Chondrocyte (in vitro differentiated cells): Measurements from ENCODE around the gene NASP. TPM values are rescaled to one million over a fixed set of nuclear protein-coding genes. Genes with fewer than 3 reads are reported as not detected.

Experiments
- DNase-seq: peaks from one replicate; pipeline ENCODE4 v3.0.0; 2021; ENCODE audit warnings: mixed read lengths, low spot score
- H3K27ac Mint-ChIP-seq: one replicate; pipeline ENCODE4 v1.8.0; 2021; ENCODE audit warnings: mild to moderate bottlenecking, moderate library complexity, mixed read lengths; ENCODE audit not compliant: unreplicated experiment
- H3K27me3 Mint-ChIP-seq: 2 replicates; pipeline ENCODE4 v1.8.0; 2021; ENCODE audit warnings: low read depth, mixed read lengths
- H3K36me3 Mint-ChIP-seq: 2 replicates; pipeline ENCODE4 v1.8.0; 2021; ENCODE audit warnings: low read depth, mixed read lengths
- H3K4me1 Mint-ChIP-seq: 2 replicates; pipeline ENCODE4 v1.8.0; 2021; ENCODE audit warnings: low read depth, mild to moderate bottlenecking, mixed read lengths
- H3K4me3 Mint-ChIP-seq: one replicate; pipeline ENCODE4 v1.8.0; 2021; ENCODE audit warnings: mild to moderate bottlenecking, moderate library complexity, mixed read lengths; ENCODE audit not compliant: unreplicated experiment
- H3K9me3 Mint-ChIP-seq: 2 replicates; pipeline ENCODE4 v1.8.0; 2021; ENCODE audit warnings: low read depth, mixed read lengths
- CTCF ChIP-seq: fragments of 200-600 bp; sonication (generic); IDR thresholded peaks from 2 replicates; pipeline ENCODE4 v1.5.0; 2021; ENCODE audit warnings: antibody characterized with exemption, mild to moderate bottlenecking, moderate library complexity
- total RNA-seq: library from RNA; stranded (reverse); gene quantifications from 3 replicates; pipeline ENCODE4 v1.2.1, GENCODE V29; 2021

NASP gene
- total RNA-seq, 1 donor from 2014 or later, result 42.3 TPM

GRCh38 chr1:45620588-45621500 is 37.0 kb downstream of the NASP start:
- Mint-ChIP-seq H3K27me3 (no peaks in the 10 kb centered on the region), H3K9me3 (no peaks in the 10 kb centered on the region), H3K4me3 (no peak overlapping the region), H3K4me1 (no peaks in the 10 kb centered on the region), H3K36me3 (peaks cover 19% of the 10 kb centered on the region), H3K27ac (no peak overlapping the region)
- no peak for DNase-seq
- TF ChIP-seq CTCF, result no peak

- no peak overlapping the region for H3K4me3 Mint-ChIP-seq
- no peaks in the 10 kb centered on the region for H3K4me1 Mint-ChIP-seq
- no peaks in the 10 kb centered on the region for H3K27me3 Mint-ChIP-seq
- H3K9me3 Mint-ChIP-seq, result no peaks in the 10 kb centered on the region
- no peak for DNase-seq
- peaks cover 13% of the 10 kb centered on the region for H3K36me3 Mint-ChIP-seq
- TF ChIP-seq CTCF, result no peak
- H3K27ac Mint-ChIP-seq, result no peak overlapping the region
These were observed 37.6 kb downstream of the NASP start for GRCh38 chr1:45621501-45621836.

- no peak for TF ChIP-seq CTCF
- no peaks in the 10 kb centered on the region for H3K9me3 Mint-ChIP-seq
- no peak overlapping the region for H3K4me3 Mint-ChIP-seq
- H3K4me1 Mint-ChIP-seq, result no peaks in the 10 kb centered on the region
- H3K27ac Mint-ChIP-seq, result no peak overlapping the region
- H3K36me3 Mint-ChIP-seq, result peaks cover 13% of the 10 kb centered on the region
- H3K27me3 Mint-ChIP-seq, result no peaks in the 10 kb centered on the region
- no peak for DNase-seq
These were observed 38.2 kb downstream of the NASP start for GRCh38 chr1:45621895-45622523.

- Mint-ChIP-seq H3K27ac (no peak overlapping the region), H3K4me3 (no peak overlapping the region), H3K4me1 (no peaks in the 10 kb centered on the region), H3K9me3 (no peaks in the 10 kb centered on the region), H3K27me3 (no peaks in the 10 kb centered on the region), H3K36me3 (peaks cover 13% of the 10 kb centered on the region)
- TF ChIP-seq CTCF, result no peak
- peak; percentile 92 for DNase-seq
These were observed 38.9 kb downstream of the NASP start for GRCh38 chr1:45622524-45623394.

GRCh38 chr1:45623972-45624371 is 40.1 kb downstream of the NASP start, which contains the start of gene CCDC17:
CCDC17 (minus strand) TSS chr1:45624054; CDS start chr1:45623909, 145 bp downstream.
- Mint-ChIP-seq H3K9me3 (no peaks in the 10 kb centered on the region), H3K27ac (no peak within 1 kb of the TSS), H3K4me1 (no peaks in the 10 kb centered on the region), H3K36me3 (peaks cover 15% of the 10 kb centered on the region), H3K27me3 (no peaks in the 10 kb centered on the region), H3K4me3 (no peak within 1 kb of the TSS)
- no peak for DNase-seq
- no peak for TF ChIP-seq CTCF
